ENCODE measurements around the gene GALNT12. TPM values are rescaled to one million over a fixed set of nuclear protein-coding genes. Genes with fewer than 3 reads are reported as not detected.

The GALNT12 gene
- total RNA-seq, 1 donor = 10.1 TPM

DNA sequence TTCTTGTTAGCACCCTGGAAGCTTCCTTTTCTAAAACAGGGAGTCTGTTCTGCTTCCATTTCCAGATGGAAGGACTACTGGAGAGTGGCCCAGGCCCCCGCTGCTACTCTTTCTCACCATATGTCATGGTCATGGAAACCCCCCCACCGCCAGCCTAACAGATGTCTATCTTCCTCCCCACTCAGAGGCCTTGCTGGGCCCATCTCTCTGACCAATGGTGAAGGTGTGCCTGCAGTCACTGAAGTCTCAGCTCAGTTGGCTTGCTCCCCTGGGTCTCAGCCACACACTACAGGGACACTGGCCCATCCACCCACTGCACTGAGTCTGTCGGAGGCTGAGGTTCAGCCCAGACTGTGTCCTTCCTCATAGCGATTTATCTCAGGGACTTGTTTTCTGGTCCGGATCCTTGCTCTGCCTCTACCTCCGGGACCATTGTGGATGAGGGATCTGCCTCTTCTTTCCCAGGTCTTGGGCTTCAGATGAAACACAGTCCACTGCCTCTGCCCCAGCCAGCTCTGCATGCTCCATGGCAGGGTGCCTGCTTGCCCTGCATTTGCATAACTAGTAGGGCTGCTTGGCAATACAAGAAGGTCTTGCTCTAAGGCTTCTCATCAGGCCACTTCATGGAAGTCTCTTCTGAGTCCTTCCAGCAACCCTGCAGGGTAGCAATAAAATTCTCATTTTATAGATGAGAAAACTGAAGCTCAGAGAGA lies 30.8 kb downstream of the GALNT12 start:
- Histone ChIP-seq H2AFZ (ENCODE audit: low read length) (no peak overlapping the region), H3K27me3 (ENCODE audit: insufficient read depth, low read length) (peaks cover 4% of the 10 kb centered on the region), H3K4me1 (ENCODE audit: insufficient read depth, low read length) (no peaks in the 10 kb centered on the region), H3K4me3 (ENCODE audit: insufficient read depth, low read length) (no peak overlapping the region), H3K36me3 (ENCODE audit: insufficient read depth, low read length) (no peaks in the 10 kb centered on the region), H3K9me3 (ENCODE audit: low read depth, low read length) (no peaks in the 10 kb centered on the region), H3K4me2 (ENCODE audit: insufficient read depth, low read length) (no peak overlapping the region), H3K79me2 (ENCODE audit: insufficient read depth, low read length) (no peaks in the 10 kb centered on the region), H4K20me1 (ENCODE audit: insufficient read depth, low read length) (no peaks in the 10 kb centered on the region), H3K27ac (ENCODE audit: low read depth, low read length) (no peak overlapping the region)
- DNase-seq (ENCODE audit: insufficient read length, low spot score, missing footprints) = no peak
- TF ChIP-seq, protein P1, sequence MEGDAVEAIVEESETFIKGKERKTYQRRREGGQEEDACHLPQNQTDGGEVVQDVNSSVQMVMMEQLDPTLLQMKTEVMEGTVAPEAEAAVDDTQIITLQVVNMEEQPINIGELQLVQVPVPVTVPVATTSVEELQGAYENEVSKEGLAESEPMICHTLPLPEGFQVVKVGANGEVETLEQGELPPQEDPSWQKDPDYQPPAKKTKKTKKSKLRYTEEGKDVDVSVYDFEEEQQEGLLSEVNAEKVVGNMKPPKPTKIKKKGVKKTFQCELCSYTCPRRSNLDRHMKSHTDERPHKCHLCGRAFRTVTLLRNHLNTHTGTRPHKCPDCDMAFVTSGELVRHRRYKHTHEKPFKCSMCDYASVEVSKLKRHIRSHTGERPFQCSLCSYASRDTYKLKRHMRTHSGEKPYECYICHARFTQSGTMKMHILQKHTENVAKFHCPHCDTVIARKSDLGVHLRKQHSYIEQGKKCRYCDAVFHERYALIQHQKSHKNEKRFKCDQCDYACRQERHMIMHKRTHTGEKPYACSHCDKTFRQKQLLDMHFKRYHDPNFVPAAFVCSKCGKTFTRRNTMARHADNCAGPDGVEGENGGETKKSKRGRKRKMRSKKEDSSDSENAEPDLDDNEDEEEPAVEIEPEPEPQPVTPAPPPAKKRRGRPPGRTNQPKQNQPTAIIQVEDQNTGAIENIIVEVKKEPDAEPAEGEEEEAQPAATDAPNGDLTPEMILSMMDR (IDR thresholded peaks at IDR 0.05; ENCODE audit: extremely low read depth, low read depth, low read length) = no peak

DNA sequence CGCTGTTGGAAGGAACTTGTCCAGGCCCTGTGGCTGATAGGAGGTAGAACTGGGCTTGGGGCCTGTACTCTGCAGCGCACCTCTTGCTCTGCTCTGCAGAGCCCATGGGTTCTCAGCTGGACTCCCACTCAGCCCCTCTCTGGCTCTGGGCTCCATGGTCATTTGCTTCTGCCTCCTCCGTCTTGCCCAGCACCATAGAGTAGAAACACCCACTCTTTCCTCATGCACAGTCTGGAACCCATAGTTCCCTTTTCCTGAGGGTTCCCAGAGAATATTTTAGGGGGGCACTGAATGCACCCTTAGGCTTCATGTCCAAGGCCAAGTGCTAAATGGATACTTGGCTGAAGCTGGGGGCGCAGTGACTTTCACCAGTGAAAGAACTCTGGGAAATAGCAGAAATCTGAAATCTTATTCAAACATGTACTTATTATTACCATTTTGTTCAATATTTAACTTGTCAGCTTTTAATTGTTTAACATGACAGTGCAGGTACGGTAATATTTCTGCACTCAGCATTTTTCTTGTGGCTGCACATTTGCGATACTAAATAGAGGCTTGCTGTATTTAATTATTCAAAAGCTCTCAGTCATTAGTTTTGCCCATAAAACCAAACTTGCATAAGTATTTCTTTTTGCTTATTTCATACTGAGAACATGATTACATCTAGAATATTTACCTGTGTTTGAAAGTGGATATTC lies 31.5 kb downstream of the GALNT12 start:
- DNase-seq (ENCODE audit: insufficient read length, low spot score, missing footprints) = no peak
- no peaks in the 10 kb centered on the region for H3K4me1 ChIP-seq (ENCODE audit: insufficient read depth, low read length)
- no peak overlapping the region for H3K4me3 ChIP-seq (ENCODE audit: insufficient read depth, low read length)
- TF ChIP-seq, protein P1 (IDR thresholded peaks at IDR 0.05; ENCODE audit: extremely low read depth, low read depth, low read length) = no peak
- no peaks in the 10 kb centered on the region for H4K20me1 ChIP-seq (ENCODE audit: insufficient read depth, low read length)
- peaks cover 7% of the 10 kb centered on the region for H3K27me3 ChIP-seq (ENCODE audit: insufficient read depth, low read length)
- H3K27ac ChIP-seq (ENCODE audit: low read depth, low read length) = no peak overlapping the region
- no peaks in the 10 kb centered on the region for H3K36me3 ChIP-seq (ENCODE audit: insufficient read depth, low read length)
- no peaks in the 10 kb centered on the region for H3K79me2 ChIP-seq (ENCODE audit: insufficient read depth, low read length)
- H3K9me3 ChIP-seq (ENCODE audit: low read depth, low read length) = no peaks in the 10 kb centered on the region
- H2AFZ ChIP-seq (ENCODE audit: low read length) = no peak overlapping the region
- no peak overlapping the region for H3K4me2 ChIP-seq (ENCODE audit: insufficient read depth, low read length)

DNA sequence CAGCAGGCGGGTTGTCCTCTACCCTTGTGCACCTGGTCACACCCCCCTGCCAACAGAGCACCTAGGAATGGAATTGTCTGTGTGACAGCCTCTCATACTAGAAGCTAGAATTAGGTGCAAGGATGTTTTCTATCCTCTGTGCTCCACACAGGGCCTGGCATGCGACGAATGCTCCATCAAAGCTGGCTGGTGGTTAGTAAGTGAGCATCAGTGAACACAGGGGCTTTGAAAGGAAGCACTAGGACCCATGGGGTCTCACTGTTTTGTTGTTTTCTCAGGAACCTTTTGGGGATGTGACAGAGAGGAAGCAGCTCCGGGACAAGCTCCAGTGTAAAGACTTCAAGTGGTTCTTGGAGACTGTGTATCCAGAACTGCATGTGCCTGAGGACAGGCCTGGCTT lies 32.3 kb downstream of the GALNT12 start:
- Histone ChIP-seq H3K27me3 (ENCODE audit: insufficient read depth, low read length) (peaks cover 7% of the 10 kb centered on the region), H2AFZ (ENCODE audit: low read length) (no peak overlapping the region), H4K20me1 (ENCODE audit: insufficient read depth, low read length) (no peaks in the 10 kb centered on the region), H3K27ac (ENCODE audit: low read depth, low read length) (no peak overlapping the region), H3K4me3 (ENCODE audit: insufficient read depth, low read length) (no peak overlapping the region), H3K79me2 (ENCODE audit: insufficient read depth, low read length) (no peaks in the 10 kb centered on the region), H3K9me3 (ENCODE audit: low read depth, low read length) (no peaks in the 10 kb centered on the region), H3K36me3 (ENCODE audit: insufficient read depth, low read length) (no peaks in the 10 kb centered on the region), H3K4me1 (ENCODE audit: insufficient read depth, low read length) (no peaks in the 10 kb centered on the region), H3K4me2 (ENCODE audit: insufficient read depth, low read length) (no peak overlapping the region)
- no peak for DNase-seq (ENCODE audit: insufficient read length, low spot score, missing footprints)
- TF ChIP-seq, protein P1 (IDR thresholded peaks at IDR 0.05; ENCODE audit: extremely low read depth, low read depth, low read length) = no peak

DNA sequence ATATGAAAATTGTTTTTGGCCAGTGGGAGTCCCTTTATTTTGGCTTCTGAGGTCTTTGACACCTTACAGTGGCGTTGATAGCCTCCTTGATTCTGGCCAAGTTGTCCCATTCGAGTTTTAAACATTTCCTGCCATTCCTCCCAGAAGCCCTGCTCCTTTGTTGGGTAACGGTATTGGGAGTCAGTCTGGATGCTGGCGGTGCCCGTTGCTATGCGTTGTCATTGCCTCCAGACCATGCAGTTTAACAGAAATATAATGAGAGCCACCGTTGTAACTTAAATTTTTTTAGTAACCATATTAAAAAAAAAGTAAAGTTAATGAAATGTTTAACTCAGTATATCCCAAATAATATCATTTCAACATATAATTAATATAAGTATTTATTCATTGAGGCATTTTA lies 35.0 kb downstream of the GALNT12 start:
- Histone ChIP-seq H3K9me3 (ENCODE audit: low read depth, low read length) (no peaks in the 10 kb centered on the region), H4K20me1 (ENCODE audit: insufficient read depth, low read length) (no peaks in the 10 kb centered on the region), H3K4me2 (ENCODE audit: insufficient read depth, low read length) (no peak overlapping the region), H3K27ac (ENCODE audit: low read depth, low read length) (no peak overlapping the region), H2AFZ (ENCODE audit: low read length) (no peak overlapping the region), H3K27me3 (ENCODE audit: insufficient read depth, low read length) (peaks cover 7% of the 10 kb centered on the region), H3K4me3 (ENCODE audit: insufficient read depth, low read length) (no peak overlapping the region), H3K4me1 (ENCODE audit: insufficient read depth, low read length) (no peaks in the 10 kb centered on the region), H3K79me2 (ENCODE audit: insufficient read depth, low read length) (no peaks in the 10 kb centered on the region), H3K36me3 (ENCODE audit: insufficient read depth, low read length) (no peaks in the 10 kb centered on the region)
- no peak for DNase-seq (ENCODE audit: insufficient read length, low spot score, missing footprints)
- TF ChIP-seq, protein P1 (IDR thresholded peaks at IDR 0.05; ENCODE audit: extremely low read depth, low read depth, low read length) = no peak

Measured in osteoblast (primary cell).